ENCODE data around the gene MPP1. TPM values are rescaled to one million over a fixed set of nuclear protein-coding genes. Genes with fewer than 3 reads are reported as not detected.

MPP1 gene
- total RNA-seq, 2 experiments from 2014 or later: 26.5 to 29.8 TPM

DNA sequence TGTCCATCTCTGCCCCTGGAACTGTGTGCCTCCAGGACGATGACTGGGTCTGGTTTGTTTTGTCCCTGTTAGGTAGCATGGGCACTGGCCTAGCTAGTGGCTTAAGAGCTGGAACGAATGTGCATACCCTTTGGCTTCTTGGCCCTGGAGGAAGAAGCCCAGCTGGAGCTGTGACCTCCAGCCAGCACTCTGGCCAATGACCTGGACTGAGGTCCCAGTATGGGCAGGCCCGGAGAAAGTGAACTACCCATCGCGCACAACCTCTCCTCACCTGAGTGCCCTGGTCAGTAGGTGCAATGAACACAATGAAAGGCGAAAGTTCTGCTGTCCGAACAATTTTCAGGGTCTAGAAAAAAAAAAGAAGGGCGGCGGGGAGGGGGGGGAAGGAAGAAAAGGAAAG, 24.3 kb downstream of the MPP1 start:
- Mint-ChIP-seq H3K9me3 (no peaks in the 10 kb centered on the region), H3K27me3 (no peaks in the 10 kb centered on the region), H3K4me1 (peaks cover 31% of the 10 kb centered on the region), H3K27ac (no peak overlapping the region), H3K4me3 (no peak overlapping the region), H3K36me3 (ENCODE audit: low read depth) (peaks cover 46% of the 10 kb centered on the region)
- ChIA-PET CTCF (interaction anchor here (1.2 kb wide), 1 partner anchor 63 kb away, joined by 3 read pairs; no protein-coding TSS in a partner anchor), POLR2A (no interaction called here)
- DNase-seq: no peak

DNA sequence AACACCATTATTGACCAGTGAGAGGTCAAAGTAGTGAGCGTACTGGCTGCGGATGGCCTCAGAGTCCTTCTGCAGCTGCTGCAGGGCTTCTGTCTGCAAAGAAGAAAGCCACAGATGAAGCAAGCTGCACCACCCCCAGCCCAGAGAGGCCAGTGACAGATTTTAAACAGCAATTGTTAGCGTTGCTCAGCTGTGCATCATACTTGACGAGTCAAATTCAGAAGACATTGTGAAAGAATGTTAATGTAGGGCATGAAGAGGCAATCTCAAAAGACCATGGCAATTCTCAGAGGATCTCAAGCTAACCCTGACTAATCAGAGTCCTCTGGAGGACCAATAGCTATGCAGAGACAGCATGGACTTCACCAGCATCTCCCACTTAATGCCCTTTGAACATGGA, 26.0 kb downstream of the MPP1 start:
- no peak for DNase-seq
- POLR2A ChIA-PET: interaction anchor here (1.3 kb wide), 1 partner anchor 25 kb away, joined by 5 read pairs; no protein-coding TSS in a partner anchor
- peaks cover 54% of the 10 kb centered on the region for H3K36me3 Mint-ChIP-seq (ENCODE audit: low read depth)
- H3K27ac Mint-ChIP-seq: no peak overlapping the region
- H3K9me3 Mint-ChIP-seq: no peaks in the 10 kb centered on the region
- no peaks in the 10 kb centered on the region for H3K27me3 Mint-ChIP-seq
- no peak overlapping the region for H3K4me3 Mint-ChIP-seq
- H3K4me1 Mint-ChIP-seq: peaks cover 33% of the 10 kb centered on the region
- CTCF ChIA-PET: no interaction called here

DNA sequence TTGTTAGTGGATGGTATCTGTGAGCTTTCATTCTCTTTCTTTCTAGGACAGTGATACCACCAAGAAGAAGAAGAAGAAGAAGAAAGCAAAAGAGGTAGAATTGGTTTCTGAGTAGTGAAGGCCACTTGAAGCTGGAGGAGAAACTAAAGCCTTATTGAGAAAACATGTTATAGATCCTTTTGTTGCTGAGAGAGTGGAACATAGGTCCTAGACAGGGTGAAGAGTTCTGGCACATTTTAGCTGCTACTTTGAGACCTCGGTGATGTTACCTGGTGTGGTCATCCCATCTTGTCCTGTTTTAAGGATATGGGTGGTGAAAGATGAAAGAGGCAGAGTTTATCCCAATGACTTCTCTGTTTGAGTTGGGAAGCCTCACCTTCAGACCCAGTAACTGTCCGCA, 28.5 kb downstream of the MPP1 start:
- POLR2A ChIA-PET: interaction anchor here (1.1 to 1.5 kb wide), 2 partner anchors 13 to 25 kb away, joined by 3 to 5 read pairs; no protein-coding TSS in a partner anchor
- Mint-ChIP-seq H3K27ac (no peak overlapping the region), H3K4me3 (no peak overlapping the region), H3K27me3 (no peaks in the 10 kb centered on the region), H3K36me3 (ENCODE audit: low read depth) (peaks cover 59% of the 10 kb centered on the region), H3K9me3 (no peaks in the 10 kb centered on the region), H3K4me1 (peaks cover 21% of the 10 kb centered on the region)
- CTCF ChIA-PET: no interaction called here
- DNase-seq: no peak

DNA sequence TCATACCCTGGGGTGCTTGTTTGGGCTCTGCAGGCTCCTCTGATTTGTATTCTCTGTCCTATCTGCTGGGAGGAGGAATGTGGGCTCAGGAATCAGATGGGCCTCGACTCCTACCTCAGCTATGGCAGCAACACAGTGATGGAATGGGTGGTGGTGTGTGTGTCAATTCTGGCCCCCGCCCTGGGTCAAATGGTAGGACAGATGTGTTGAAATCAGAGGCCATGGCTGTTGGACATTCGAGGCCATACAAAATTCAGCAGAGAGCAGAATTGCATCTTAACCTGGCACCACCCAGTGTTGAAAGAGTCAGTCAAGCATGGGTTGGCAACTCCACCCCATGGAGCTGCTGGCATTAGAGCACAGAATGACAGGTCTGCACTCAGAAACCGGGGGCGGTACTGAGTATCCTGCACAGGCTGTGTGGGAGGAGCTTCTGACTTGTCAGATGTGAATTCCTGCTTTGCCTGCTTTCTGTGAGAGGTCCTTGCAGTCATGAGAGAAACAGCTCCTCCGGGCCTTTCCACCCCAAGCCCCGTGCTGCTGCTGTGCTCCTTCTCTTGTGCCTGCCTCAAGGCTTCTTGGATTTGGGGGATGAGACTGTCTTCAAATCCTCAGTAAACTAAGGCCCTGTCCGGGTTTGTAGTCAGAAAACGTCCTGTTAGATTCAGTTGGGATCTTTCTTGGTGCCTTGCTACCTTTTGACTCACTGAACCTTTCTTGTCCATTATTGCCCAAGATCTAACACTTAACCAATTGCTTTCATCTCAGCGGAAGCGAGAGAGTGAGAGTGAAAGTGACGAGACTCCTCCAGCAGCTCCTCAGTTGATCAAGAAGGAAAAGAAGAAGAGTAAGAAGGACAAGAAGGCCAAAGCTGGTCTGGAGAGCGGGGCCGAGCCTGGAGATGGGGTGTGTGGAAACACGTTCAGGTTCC, 29.6 kb downstream of the MPP1 start:
- ChIA-PET POLR2A (interaction anchor here (1.1 to 1.5 kb wide), 2 partner anchors 12 to 24 kb away, joined by 3 to 5 read pairs; no protein-coding TSS in a partner anchor), CTCF (no interaction called here)
- no peak for DNase-seq
- Mint-ChIP-seq H3K4me1 (peaks cover 23% of the 10 kb centered on the region), H3K27ac (peak overlapping the region; percentile 45), H3K27me3 (no peaks in the 10 kb centered on the region), H3K36me3 (ENCODE audit: low read depth) (peaks cover 65% of the 10 kb centered on the region), H3K9me3 (no peaks in the 10 kb centered on the region), H3K4me3 (no peak overlapping the region)

DNA sequence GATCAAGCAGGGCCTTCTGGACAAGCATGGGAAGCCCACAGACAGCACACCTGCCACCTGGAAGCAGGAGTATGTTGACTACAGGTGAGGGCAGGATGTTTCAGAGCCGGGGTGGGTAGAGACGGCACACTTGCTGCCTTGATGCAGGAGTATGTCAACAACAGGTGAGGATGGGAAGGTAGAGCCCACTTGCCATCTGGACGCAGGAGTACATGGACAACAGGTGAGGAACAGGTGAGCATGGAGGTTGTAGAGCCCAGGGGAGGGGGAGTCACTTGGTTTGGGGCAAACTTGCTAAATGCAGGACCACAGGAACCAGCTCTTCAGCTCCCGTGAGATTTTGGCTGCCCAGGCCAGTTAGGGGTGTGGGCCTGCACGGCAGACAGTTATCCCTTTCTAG, 30.7 kb downstream of the MPP1 start:
- Mint-ChIP-seq H3K36me3 (ENCODE audit: low read depth) (peaks cover 70% of the 10 kb centered on the region), H3K4me1 (peaks cover 24% of the 10 kb centered on the region)
- no peak for DNase-seq

DNA sequence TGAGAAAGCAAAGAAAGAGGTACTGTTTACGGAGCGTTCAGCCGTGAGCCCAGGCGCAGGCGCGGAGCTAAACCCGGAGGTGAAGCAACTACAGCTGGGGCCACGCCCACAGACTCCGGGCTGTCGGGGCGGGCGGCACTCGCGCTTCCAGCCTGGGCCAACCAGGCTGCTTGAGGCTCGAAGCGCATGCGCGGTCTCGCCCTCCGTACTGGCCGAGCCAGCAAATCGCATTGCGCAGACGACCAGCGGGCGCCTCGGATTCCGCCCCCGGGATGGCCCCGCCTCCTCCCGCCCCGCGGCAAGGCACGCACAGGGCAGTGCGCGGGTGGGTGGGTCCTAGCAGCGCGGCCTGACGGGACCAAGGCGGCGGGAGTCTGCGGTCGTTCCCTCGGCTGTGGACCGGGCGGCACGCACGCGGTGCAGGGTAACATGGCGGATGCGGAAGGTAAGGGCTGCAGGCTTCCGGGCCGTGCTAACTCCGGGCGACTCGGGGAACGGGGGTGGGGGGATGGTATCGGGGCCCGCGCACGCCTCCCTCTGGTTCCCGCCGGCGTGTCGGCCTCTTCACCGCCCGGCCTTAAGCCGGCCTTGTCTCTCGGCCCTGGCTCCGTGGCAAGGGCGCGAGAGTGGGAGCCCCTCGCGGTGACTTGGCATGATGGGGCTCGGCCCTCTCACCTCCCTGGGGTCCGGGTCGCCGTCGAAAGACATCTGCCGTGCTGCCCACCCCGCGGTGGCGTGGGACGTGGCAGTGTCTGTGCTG, 42.6 kb downstream of the MPP1 start, which contains the start of gene DKC1:
TSS of gene DKC1 (plus strand) at position 328 of the 760 bp plus-strand sequence. CDS start at position 430, 102 bp downstream.
- Mint-ChIP-seq H3K27ac (peak within 1 kb of the TSS; percentile 86), H3K4me1 (peaks cover 44% of the 10 kb centered on the region), H3K36me3 (ENCODE audit: low read depth) (peaks cover 28% of the 10 kb centered on the region), H3K27me3 (no peaks in the 10 kb centered on the region), H3K4me3 (peak within 1 kb of the TSS; percentile 86), H3K9me3 (no peaks in the 10 kb centered on the region)
- CTCF ChIA-PET: interaction anchor here (0.6 to 2.3 kb wide), 6 partner anchors 11 to 79 kb away, joined by 3 to 10 read pairs (median 4); partner anchors contain the start of gene GAB3
- DNase-seq: peak; percentile 95
- POLR2A ChIA-PET: interaction anchor here (0.7 to 3.0 kb wide), 13 partner anchors 10 to 364 kb away, joined by 3 to 39 read pairs (median 4); partner anchors contain the start of genes FUNDC2, GAB3 and SMIM9

More for the DNA sequence above, 30.7 kb downstream of the MPP1 start:
- no peaks in the 10 kb centered on the region for H3K27me3 Mint-ChIP-seq
- no peaks in the 10 kb centered on the region for H3K9me3 Mint-ChIP-seq
- H3K27ac Mint-ChIP-seq: no peak overlapping the region
- no peak overlapping the region for H3K4me3 Mint-ChIP-seq
- ChIA-PET CTCF (no interaction called here), POLR2A (interaction anchor here (1.2 kb wide), 1 partner anchor 13 kb away, joined by 3 read pairs; no protein-coding TSS in a partner anchor)

DNA sequence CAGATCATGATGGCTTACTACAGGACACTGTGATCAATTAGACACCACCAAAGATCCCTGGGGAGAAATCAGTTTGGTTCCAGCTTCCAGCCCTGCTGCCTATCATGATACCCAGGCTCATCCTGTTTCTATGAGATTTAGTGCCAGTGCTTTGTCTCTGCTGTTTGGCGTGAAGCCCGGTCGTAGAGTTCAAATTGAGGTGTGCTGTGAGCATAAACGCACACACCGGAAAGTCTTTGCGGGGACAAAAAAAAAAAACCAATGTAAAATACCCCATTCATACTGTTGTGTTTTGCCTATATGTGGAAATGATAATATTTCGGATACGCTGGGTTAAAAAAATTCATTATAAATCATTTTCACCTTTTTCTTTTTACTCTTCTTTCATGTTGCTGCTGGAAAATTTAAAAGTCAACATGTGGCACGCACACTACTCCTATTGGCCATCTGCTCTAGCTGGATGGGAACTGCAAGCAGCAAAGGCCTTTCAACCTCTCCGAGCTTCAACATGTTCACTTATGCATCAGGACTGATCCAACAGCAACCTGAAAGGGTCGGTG, 43.2 kb downstream of the MPP1 start:
- Mint-ChIP-seq H3K36me3 (ENCODE audit: low read depth) (peaks cover 23% of the 10 kb centered on the region), H3K27me3 (no peaks in the 10 kb centered on the region), H3K27ac (peak overlapping the region; percentile 86), H3K4me1 (peaks cover 41% of the 10 kb centered on the region), H3K4me3 (peak overlapping the region; percentile 86), H3K9me3 (no peaks in the 10 kb centered on the region)
- ChIA-PET CTCF (interaction anchor here (0.8 to 2.3 kb wide), 5 partner anchors 11 to 49 kb away, joined by 3 to 10 read pairs (median 4); partner anchors contain the start of gene GAB3), POLR2A (interaction anchor here (0.7 to 3.0 kb wide), 10 partner anchors 9 to 363 kb away, joined by 3 to 39 read pairs (median 4); partner anchors contain the start of genes FUNDC2, GAB3 and SMIM9)
- DNase-seq: no peak

DNA sequence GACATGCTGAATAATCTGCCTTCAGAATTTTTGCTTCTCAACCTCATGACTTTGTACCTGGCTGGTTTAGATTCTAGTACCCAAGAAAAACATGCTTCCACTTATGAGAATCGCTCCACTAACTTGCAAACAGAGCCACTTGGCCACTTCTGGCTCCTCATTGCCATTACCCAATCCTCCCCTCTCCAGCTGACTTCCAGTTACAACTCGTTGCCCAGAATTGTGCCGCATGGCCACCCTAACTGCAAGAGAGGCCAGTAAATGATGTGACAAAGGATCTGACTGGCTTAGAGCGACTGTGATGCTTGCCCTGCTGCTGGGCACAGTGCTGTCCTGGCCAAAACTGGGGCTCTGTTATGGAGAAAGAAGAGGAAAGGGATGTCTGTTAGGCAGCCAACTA, 46.6 kb downstream of the MPP1 start:
- no peak for DNase-seq
- Mint-ChIP-seq H3K27me3 (no peaks in the 10 kb centered on the region), H3K4me1 (peaks cover 16% of the 10 kb centered on the region), H3K9me3 (no peaks in the 10 kb centered on the region), H3K36me3 (ENCODE audit: low read depth) (no peaks in the 10 kb centered on the region), H3K27ac (no peak overlapping the region), H3K4me3 (no peak overlapping the region)
- ChIA-PET CTCF (no interaction called here), POLR2A (no interaction called here)

DNA sequence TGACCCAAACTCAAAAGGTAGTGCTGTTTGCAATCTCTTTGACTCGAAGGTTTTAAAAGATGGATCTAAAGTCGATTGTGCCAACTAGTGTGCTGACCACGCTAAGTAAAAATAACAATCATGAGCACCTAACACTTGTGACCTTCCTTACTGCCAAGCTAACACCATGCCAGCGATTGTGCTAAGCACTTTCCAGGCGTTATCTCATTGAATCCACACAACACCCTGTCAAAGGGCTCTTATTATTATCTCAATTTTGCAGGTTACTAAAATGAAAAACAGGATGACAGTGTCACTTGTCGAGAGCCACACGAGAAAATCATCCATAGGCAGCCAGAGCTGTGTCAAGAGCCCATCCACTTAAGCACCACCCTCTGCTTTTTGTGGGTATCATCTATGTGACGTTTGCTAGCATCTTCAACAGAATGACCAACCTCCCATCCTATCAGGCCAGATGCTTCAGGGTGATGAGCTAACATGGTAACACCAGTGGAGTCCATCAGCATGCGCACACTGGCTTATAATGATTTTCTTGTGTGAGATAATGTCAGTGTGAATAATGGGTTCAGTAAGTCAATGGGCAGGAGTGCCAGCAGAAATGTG, 53.5 kb downstream of the MPP1 start:
- peak overlapping the region; percentile 59 for H3K4me3 Mint-ChIP-seq
- ChIA-PET CTCF (interaction anchor here (1.4 to 5.1 kb wide), 3 partner anchors 11 to 33 kb away, joined by 3 to 71 read pairs (median 3); partner anchors contain the start of gene DKC1), POLR2A (interaction anchor here (1.0 to 4.5 kb wide), 3 partner anchors 12 to 33 kb away, joined by 3 to 39 read pairs (median 32); partner anchors contain the start of gene DKC1)
- H3K4me1 Mint-ChIP-seq: peaks cover 27% of the 10 kb centered on the region
- H3K27ac Mint-ChIP-seq: no peak overlapping the region
- DNase-seq: no peak
- peaks cover 6% of the 10 kb centered on the region for H3K36me3 Mint-ChIP-seq (ENCODE audit: low read depth)
- H3K9me3 Mint-ChIP-seq: no peaks in the 10 kb centered on the region
- H3K27me3 Mint-ChIP-seq: peaks cover 8% of the 10 kb centered on the region

DNA sequence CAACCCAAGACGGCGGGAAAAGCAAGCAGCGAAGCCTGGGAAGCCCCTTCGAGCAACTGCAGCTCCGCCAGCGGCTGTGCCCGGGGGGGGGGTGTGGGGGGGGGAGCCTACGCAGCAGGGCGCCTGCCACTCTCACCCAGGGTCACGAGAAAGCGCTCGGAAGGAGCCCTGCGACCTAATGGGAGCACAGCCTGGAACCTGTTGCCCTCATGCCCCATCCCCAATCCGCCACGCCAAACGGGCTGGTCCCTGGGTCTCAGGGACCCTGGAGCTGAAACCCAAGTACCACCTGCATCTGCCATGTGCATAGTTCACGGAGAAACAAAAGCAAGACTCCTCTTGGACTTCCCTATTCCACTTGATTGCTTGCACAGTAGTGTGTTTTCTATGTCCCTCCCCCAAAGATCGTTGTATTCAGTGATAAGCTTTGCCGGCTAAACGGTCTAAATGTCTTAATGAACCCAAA, 54.0 kb downstream of the MPP1 start:
- Mint-ChIP-seq H3K4me1 (peaks cover 29% of the 10 kb centered on the region), H3K27me3 (peaks cover 8% of the 10 kb centered on the region), H3K27ac (no peak overlapping the region), H3K36me3 (ENCODE audit: low read depth) (peaks cover 7% of the 10 kb centered on the region), H3K4me3 (peak overlapping the region; percentile 59), H3K9me3 (no peaks in the 10 kb centered on the region)
- DNase-seq: no peak
- POLR2A ChIA-PET: interaction anchor here (1.0 to 4.5 kb wide), 5 partner anchors 10 to 33 kb away, joined by 3 to 39 read pairs (median 20); partner anchors contain the start of gene DKC1
- CTCF ChIA-PET: interaction anchor here (1.4 to 5.1 kb wide), 6 partner anchors 11 to 89 kb away, joined by 3 to 71 read pairs (median 16); partner anchors contain the start of gene DKC1

DNA sequence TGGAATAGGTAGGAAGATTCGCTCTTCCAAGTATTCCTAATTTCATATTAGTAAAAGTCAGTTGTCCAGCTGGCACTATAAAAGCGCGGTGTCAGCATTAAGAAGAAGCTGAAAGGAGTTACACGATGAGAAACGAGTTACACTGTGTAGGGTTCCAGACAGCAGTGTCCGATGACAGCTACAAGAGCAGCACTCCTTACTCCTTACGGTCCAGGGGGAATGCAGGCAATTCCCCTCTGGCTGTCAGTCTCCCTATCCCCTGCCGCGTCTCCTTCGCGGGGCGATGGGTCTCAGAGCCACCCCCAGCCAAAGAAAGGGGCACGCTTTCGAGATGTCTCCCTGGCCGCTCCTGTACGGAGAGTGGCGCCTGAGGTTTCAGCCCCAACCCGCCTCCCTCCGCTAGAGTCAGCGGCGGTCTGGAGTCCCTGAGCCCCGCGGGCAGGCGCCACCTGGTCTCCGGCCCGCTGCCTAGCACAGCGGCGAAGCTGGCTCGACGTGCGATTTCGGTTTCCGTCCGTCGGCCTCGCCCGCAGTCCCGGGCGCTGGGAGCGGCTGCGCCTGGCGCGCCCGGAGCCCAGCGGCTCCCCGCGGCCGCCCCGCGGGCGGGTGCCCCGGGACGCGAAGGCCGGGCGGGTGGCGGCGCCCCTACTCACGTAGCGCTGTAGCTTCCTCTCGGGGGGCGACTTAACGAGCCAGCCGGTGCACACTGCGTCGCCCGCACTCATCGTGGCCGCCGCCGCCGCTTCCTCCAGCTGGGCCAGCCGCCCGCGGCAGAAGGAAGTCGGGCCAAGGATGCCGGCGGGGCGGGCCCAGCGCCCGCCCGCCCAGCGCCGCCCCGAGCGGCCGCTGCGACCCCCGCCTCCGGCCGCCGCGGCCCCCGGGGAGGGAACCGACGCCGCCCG, 54.7 kb downstream of the MPP1 start, which contains the start of gene GAB3:
TSS of gene GAB3 (minus strand) at position 777 of the 902 bp plus-strand sequence. CDS start at position 725, 52 bp downstream.
- DNase-seq: peak; percentile 52
- peaks cover 10% of the 10 kb centered on the region for H3K36me3 Mint-ChIP-seq (ENCODE audit: low read depth)
- H3K4me3 Mint-ChIP-seq: peak within 1 kb of the TSS; percentile 75
- H3K4me1 Mint-ChIP-seq: peaks cover 32% of the 10 kb centered on the region
- no peaks in the 10 kb centered on the region for H3K9me3 Mint-ChIP-seq
- POLR2A ChIA-PET: interaction anchor here (1.0 to 4.5 kb wide), 7 partner anchors 10 to 32 kb away, joined by 3 to 39 read pairs (median 10); partner anchors contain the start of gene DKC1
- peaks cover 8% of the 10 kb centered on the region for H3K27me3 Mint-ChIP-seq
- CTCF ChIA-PET: interaction anchor here (1.4 to 5.1 kb wide), 9 partner anchors 11 to 92 kb away, joined by 3 to 71 read pairs (median 10); partner anchors contain the start of gene DKC1
- H3K27ac Mint-ChIP-seq: no peak within 1 kb of the TSS
